Trophoblast cell (in vitro differentiated cells and primary cell): ENCODE data around the gene SOAT2.
A peak's percentile ranks its signal among the peaks of the same experiment; 100 is the strongest.

Experiments
- DNase-seq, 2 donors: peaks; one replicate each; pipeline ENCODE4 v3.0.0-alpha.2; 2016
- H2AFZ ChIP-seq: 2 replicates; pipeline ENCODE4 v1.6.1; 2013; ENCODE audit warnings: low read length, moderate library complexity, mild to moderate bottlenecking; ENCODE audit not compliant: insufficient read depth, poor library complexity
- H2AK5ac ChIP-seq: 2 replicates; pipeline ENCODE4 v1.6.1; 2013; ENCODE audit warnings: mild to moderate bottlenecking, low read length
- H2BK120ac ChIP-seq: 2 replicates; pipeline ENCODE4 v1.6.1; 2013; ENCODE audit warnings: low read length, mild to moderate bottlenecking, moderate library complexity; ENCODE audit not compliant: insufficient read depth, poor library complexity
- H2BK12ac ChIP-seq: 2 replicates; pipeline ENCODE4 v1.6.1; 2013; ENCODE audit warnings: mild to moderate bottlenecking, low read length, moderate library complexity
- H2BK5ac ChIP-seq: 2 replicates; pipeline ENCODE4 v1.6.1; 2013; ENCODE audit warnings: low read length, low read depth, moderate library complexity, mild to moderate bottlenecking; ENCODE audit not compliant: poor library complexity
- H3K14ac ChIP-seq: 2 replicates; pipeline ENCODE4 v1.6.1; 2013; ENCODE audit warnings: mild to moderate bottlenecking, low read length
- H3K18ac ChIP-seq: 2 replicates; pipeline ENCODE4 v1.6.1; 2013; ENCODE audit warnings: mild to moderate bottlenecking, low read length
- H3K23ac ChIP-seq: 2 replicates; pipeline ENCODE4 v1.6.1; 2013; ENCODE audit warnings: low read length
- H3K27ac ChIP-seq: 2 replicates; pipeline ENCODE4 v1.5.1; 2013; ENCODE audit warnings: low read depth, mild to moderate bottlenecking, inconsistent platforms, low read length, moderate library complexity
- H3K27me3 ChIP-seq: 2 replicates; pipeline ENCODE4 v1.6.1; 2013; ENCODE audit warnings: inconsistent platforms, mild to moderate bottlenecking, low read length, moderate library complexity; ENCODE audit not compliant: insufficient read depth
- H3K36me3 ChIP-seq, 2 experiments: 1 replicate in 1 of 2; 2 replicates in 1 of 2; pipeline ENCODE4 v1.6.1; 2013; ENCODE audit warnings: low read length in 2 of 2, mild to moderate bottlenecking in 2 of 2, moderate library complexity in 1 of 2; ENCODE audit not compliant: insufficient read depth in 2 of 2, control insufficient read depth in 1 of 2
- H3K4ac ChIP-seq: 2 replicates; pipeline ENCODE4 v1.6.1; 2013; ENCODE audit warnings: low read depth, mild to moderate bottlenecking, low read length, moderate library complexity
- H3K4me1 ChIP-seq, 2 experiments: 1 replicate in 1 of 2; 2 replicates in 1 of 2; pipeline ENCODE4 v1.6.1; 2013; ENCODE audit warnings: low read length in 2 of 2, mild to moderate bottlenecking in 2 of 2, moderate library complexity in 1 of 2; ENCODE audit not compliant: insufficient read depth in 2 of 2, control insufficient read depth in 1 of 2
- H3K4me2 ChIP-seq: 2 replicates; pipeline ENCODE4 v1.6.1; 2013; ENCODE audit warnings: inconsistent platforms, mild to moderate bottlenecking, low read length, moderate library complexity
- H3K4me3 ChIP-seq: 2 replicates; pipeline ENCODE4 v1.5.1; 2013; ENCODE audit warnings: mild to moderate bottlenecking, low read depth, low read length, inconsistent platforms
- H3K79me1 ChIP-seq: one replicate; pipeline ENCODE4 v1.6.1; 2013; ENCODE audit warnings: low read length
- H3K79me2 ChIP-seq: 2 replicates; pipeline ENCODE4 v1.6.1; 2013; ENCODE audit warnings: low read length, mild to moderate bottlenecking; ENCODE audit not compliant: control insufficient read depth, insufficient read depth, poor library complexity
- H3K9ac ChIP-seq: 2 replicates; pipeline ENCODE4 v1.6.1; 2013; ENCODE audit warnings: mild to moderate bottlenecking, low read length
- H3K9me3 ChIP-seq: 2 replicates; pipeline ENCODE4 v1.6.1; 2013; ENCODE audit warnings: low read depth, mild to moderate bottlenecking, control low read depth, inconsistent platforms, low read length; ENCODE audit not compliant: insufficient read depth
- H4K12ac ChIP-seq: 2 replicates; pipeline ENCODE4 v1.6.1; 2013; ENCODE audit warnings: low read depth, mild to moderate bottlenecking, low read length, moderate library complexity
- H4K8ac ChIP-seq: 2 replicates; pipeline ENCODE4 v1.6.1; 2013; ENCODE audit warnings: low read depth, mild to moderate bottlenecking, low read length, moderate library complexity
- H4K91ac ChIP-seq: one replicate; pipeline ENCODE4 v1.6.1; 2013; ENCODE audit warnings: low read depth, mild to moderate bottlenecking, low read length, moderate library complexity
- WGBS: extraction: QIAGEN DNeasy Blood & Tissue Kit; methylation state at CpG from one replicate; pipeline ENCODE4 v1.1.7; 2013; ENCODE audit warnings: missing lambda C conversion rate; ENCODE audit not compliant: insufficient read length, insufficient coverage; ENCODE audit errors: extremely low coverage; 5-methylcytosine and 5-hydroxymethylcytosine counted together

SOAT2 gene

GRCh38 chr12:53152390-53152789 lies 49.1 kb downstream of the SOAT2 start:
- Histone ChIP-seq H3K4ac (no peak overlapping the region), H3K9me3 (no peaks in the 10 kb centered on the region), H3K79me2 (no peaks in the 10 kb centered on the region), H3K27ac (no peak overlapping the region), H3K9ac (no peak overlapping the region), H3K14ac (no peak overlapping the region), H3K4me3 (no peak overlapping the region), H3K4me2 (no peak overlapping the region), H2AFZ (no peak overlapping the region), H3K4me1 (no peaks in the 10 kb centered on the region), H2AK5ac (no peak overlapping the region), H3K79me1 (no peaks in the 10 kb centered on the region), H3K18ac (no peak overlapping the region), H2BK5ac (no peak overlapping the region), H4K8ac (no peak overlapping the region), H3K27me3 (no peaks in the 10 kb centered on the region), H3K23ac (no peak overlapping the region), H3K36me3 (no peaks in the 10 kb centered on the region), H2BK120ac (no peak overlapping the region), H4K12ac (no peak overlapping the region), H4K91ac (no peak overlapping the region), H2BK12ac (no peak overlapping the region)
- DNase-seq, result no peak

DNA sequence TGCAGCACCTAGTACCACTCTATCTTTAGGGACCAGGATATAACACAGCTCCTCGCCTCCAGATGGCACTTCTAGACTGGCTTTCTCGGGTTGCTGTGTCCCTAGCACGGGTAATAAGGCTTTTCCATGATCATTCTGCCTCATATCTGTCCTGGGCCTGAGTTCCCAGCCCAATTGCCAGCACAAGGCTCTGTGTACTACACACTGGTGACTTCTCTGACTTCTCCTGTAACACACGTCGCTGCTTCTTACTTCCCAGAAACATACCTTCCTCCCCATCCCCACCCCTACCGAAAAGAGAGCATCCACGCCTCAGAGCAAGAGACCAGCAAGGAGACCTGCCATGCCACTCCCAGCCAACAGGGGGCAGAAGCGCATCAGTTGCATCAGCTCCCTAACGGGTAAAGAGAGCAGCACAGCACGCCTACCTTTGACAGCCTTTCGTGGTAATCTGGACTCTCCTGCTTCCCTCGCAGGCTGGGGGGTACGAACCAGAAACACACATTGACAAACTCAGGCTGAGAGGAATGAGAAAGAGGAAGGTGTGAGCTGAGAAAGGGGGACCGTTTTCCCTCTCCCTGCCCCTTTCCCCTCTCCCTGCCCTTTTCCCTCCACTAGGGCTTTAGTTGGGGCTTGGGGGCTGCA lies 56.0 kb downstream of the SOAT2 start:
- Histone ChIP-seq H2BK120ac (no peak overlapping the region), H3K36me3 (no peaks in the 10 kb centered on the region), H2AK5ac (no peak overlapping the region), H2BK12ac (no peak overlapping the region), H3K4me3 (no peak overlapping the region), H3K14ac (no peak overlapping the region), H2BK5ac (no peak overlapping the region), H3K4ac (no peak overlapping the region), H4K8ac (no peak overlapping the region), H3K9ac (no peak overlapping the region), H4K91ac (no peak overlapping the region), H3K79me1 (no peaks in the 10 kb centered on the region), H3K27me3 (no peaks in the 10 kb centered on the region), H2AFZ (no peak overlapping the region), H3K27ac (no peak overlapping the region), H3K79me2 (no peaks in the 10 kb centered on the region), H3K18ac (no peak overlapping the region), H3K4me2 (no peak overlapping the region), H4K12ac (no peak overlapping the region), H3K4me1 (no peaks in the 10 kb centered on the region), H3K23ac (no peak overlapping the region), H3K9me3 (no peaks in the 10 kb centered on the region)
- WGBS, result no CpG with 5 or more reads among the region's 14 CpGs
- DNase-seq, result peak; percentile 68 to 91

DNA sequence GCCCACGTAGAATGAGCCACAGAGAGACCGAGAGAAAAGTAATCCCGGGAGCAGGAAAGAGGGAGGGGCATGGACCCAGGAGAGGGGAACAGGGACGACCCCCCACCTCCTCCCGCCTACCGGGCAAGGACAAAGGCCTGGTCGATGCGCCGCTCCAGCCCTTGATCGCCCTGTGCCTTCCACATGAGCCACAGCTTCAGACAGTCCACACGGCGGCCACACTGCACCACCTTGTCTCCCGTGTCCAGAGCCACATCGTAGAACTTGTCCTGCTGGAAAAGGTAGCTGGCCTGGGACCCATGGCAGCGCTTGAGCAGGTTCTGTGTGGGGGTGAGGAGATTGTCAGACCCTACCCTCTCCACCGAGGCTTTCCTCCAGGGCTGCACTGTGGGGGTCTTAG lies 56.7 kb downstream of the SOAT2 start:
- Histone ChIP-seq H3K9me3 (no peaks in the 10 kb centered on the region), H3K9ac (no peak overlapping the region), H2BK5ac (no peak overlapping the region)

GRCh38 chr12:53160673-53161072 lies 57.4 kb downstream of the SOAT2 start:
- Histone ChIP-seq H3K27me3 (no peaks in the 10 kb centered on the region), H3K18ac (no peak overlapping the region), H2BK5ac (no peak overlapping the region)

More for the DNA sequence above, 56.7 kb downstream of the SOAT2 start:
- H3K27ac ChIP-seq, result no peak overlapping the region
- no peak overlapping the region for H3K23ac ChIP-seq
- no peak overlapping the region for H2AFZ ChIP-seq
- no peaks in the 10 kb centered on the region for H3K79me1 ChIP-seq
- no peaks in the 10 kb centered on the region for H3K79me2 ChIP-seq
- no peak overlapping the region for H3K4ac ChIP-seq
- no peak overlapping the region for H2AK5ac ChIP-seq
- no peak overlapping the region for H4K12ac ChIP-seq
- no CpG with 5 or more reads among the region's 16 CpGs for WGBS
- no peak overlapping the region for H3K18ac ChIP-seq
- DNase-seq, result no peak
- no peak overlapping the region for H2BK120ac ChIP-seq
- H3K4me1 ChIP-seq, result no peaks in the 10 kb centered on the region
- H3K4me2 ChIP-seq, result no peak overlapping the region
- no peak overlapping the region for H2BK12ac ChIP-seq
- H4K91ac ChIP-seq, result no peak overlapping the region
- no peak overlapping the region for H3K14ac ChIP-seq
- H4K8ac ChIP-seq, result no peak overlapping the region
- H3K4me3 ChIP-seq, result no peak overlapping the region
- H3K36me3 ChIP-seq, result no peaks in the 10 kb centered on the region
- no peaks in the 10 kb centered on the region for H3K27me3 ChIP-seq

More at GRCh38 chr12:53160673-53161072, 57.4 kb downstream of the SOAT2 start:
- no peaks in the 10 kb centered on the region for H3K36me3 ChIP-seq
- H3K4me1 ChIP-seq, result no peaks in the 10 kb centered on the region
- H3K9ac ChIP-seq, result no peak overlapping the region
- H2BK12ac ChIP-seq, result no peak overlapping the region
- H3K4me2 ChIP-seq, result no peak overlapping the region
- H3K14ac ChIP-seq, result no peak overlapping the region
- H3K79me2 ChIP-seq, result no peaks in the 10 kb centered on the region
- no peak overlapping the region for H2BK120ac ChIP-seq
- no peak overlapping the region for H3K4ac ChIP-seq
- H3K23ac ChIP-seq, result no peak overlapping the region
- WGBS, result no CpG with 5 or more reads among the region's 2 CpGs
- H3K9me3 ChIP-seq, result no peaks in the 10 kb centered on the region
- no peak overlapping the region for H4K12ac ChIP-seq
- no peak overlapping the region for H3K4me3 ChIP-seq
- H4K91ac ChIP-seq, result no peak overlapping the region
- no peaks in the 10 kb centered on the region for H3K79me1 ChIP-seq
- no peak overlapping the region for H4K8ac ChIP-seq
- H3K27ac ChIP-seq, result no peak overlapping the region
- DNase-seq, result no peak
- H2AK5ac ChIP-seq, result no peak overlapping the region
- no peak overlapping the region for H2AFZ ChIP-seq
